Dermis microvascular lymphatic vessel endothelial cell (primary cell): Measurements from ENCODE around the gene PPIP5K1. TPM values are rescaled to one million over a fixed set of nuclear protein-coding genes. Genes with fewer than 3 reads are reported as not detected.

Source experiments
- DNase-seq, 2 donors: peaks; one replicate each; pipeline versions ENCODE4 v3.0.0 to v3.0.0-alpha.2; 2010; ENCODE audit warnings: low read depth in 2 of 2
- total RNA-seq: library from RNA; depleted of rRNA; stranded (reverse); fragments of >200 nt; gene quantifications from 2 replicates; pipeline ENCODE4 v1.2.1, GENCODE V29; 2014

The PPIP5K1 gene
- total RNA-seq, 1 donor from 2014 or later = 11.6 TPM

- peak in 1 of 2 donors; percentile 19 for DNase-seq
Measured at GRCh38 chr15:43492266-43492665, 97.7 kb downstream of the PPIP5K1 start.

DNA sequence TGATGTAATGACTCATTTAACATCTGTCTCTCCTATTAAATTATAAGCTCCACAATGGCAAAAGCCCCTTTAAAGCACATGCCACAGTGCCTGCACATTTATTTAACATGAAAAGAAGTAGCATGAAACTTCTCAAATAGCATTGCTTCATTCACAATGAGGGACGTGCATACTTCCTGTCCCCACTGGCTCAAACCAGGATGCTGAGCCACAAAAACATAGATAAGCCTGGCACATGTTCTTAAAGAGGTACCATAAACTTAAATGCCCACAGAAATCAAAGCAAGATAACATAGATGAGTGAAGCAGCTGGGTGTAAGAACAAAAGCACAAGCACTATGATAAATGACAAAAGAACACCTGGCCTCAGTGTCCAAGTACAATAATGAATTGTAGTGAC, 100.8 kb downstream of the PPIP5K1 start:
- no peak for DNase-seq

DNA sequence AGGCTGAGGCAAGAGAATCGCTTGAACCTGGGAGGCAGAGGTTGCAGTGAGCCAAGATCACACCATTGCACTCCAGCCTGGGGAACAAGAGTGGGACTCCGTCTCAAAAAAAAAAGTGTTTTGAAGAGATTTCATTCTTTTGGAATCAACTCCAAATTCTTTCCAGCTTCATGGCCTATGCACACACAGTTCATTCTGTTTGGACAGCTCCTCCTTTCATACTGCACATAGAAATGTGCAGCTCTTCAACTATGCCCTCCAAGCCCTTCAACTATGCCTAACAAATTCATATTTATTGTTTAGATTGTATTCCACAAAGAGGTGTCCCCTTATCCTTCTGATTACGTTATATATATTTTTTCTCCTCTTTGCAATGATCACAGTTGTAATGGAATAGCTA, 101.2 kb downstream of the PPIP5K1 start:
- no peak for DNase-seq

DNA sequence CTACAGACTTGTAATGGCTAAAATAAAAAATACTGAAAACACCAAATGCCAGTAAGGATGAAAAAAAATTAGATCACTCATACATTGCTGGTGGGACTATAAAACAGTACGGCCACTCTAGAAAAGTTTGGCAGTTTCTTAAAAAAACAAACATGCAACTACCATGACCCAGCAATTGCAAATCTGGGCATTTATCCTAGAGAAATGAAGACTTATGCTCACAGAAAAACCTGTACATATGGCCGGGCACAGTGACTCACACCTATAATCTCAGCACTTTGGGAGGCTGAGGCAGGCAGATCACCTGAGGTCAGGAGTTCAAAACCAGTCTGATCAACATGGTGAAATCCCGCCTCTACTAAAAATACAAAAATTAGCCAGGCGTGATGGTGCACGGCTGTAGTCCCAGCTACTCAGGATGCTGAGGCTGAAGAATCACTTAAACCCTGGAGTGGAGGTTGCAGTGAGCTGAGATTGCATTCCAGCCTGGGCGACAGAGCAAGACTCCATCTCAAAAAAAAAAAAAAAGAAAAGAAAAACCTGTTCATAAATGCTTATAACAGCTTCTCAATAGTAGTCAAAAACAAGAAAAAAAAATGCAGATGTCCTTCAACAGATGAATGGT, 102.6 kb downstream of the PPIP5K1 start:
- DNase-seq = no peak

DNA sequence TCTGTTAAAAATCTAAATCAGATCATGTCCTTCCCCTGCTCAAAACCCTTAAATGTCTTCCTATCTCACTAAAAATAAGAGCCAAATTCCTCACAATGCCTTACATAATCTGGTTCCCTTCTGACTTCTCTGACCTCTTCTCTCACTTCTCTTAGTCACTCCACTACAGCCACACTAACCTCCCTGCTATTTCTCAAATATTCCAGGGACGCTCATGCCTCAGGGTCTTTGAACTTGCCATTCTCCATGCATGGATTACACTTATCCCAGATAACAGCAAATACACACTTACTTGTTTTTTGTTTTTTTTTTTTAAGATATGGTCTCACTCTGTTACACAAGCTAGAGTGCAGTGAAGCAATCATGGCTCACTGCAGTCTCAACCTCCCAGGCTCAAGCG, 105.6 kb downstream of the PPIP5K1 start:
- DNase-seq = no peak

Other genes starting within 250 kb of the PPIP5K1 start
- gene ZSCAN29, start 219.2 kb downstream of the PPIP5K1 start, total RNA-seq = 12.6 and 12.8 TPM in 2 replicates
- gene TUBGCP4, start 219.1 kb downstream of the PPIP5K1 start, total RNA-seq = 8.3 and 8.5 TPM in 2 replicates
- gene TP53BP1, start 97.1 kb downstream of the PPIP5K1 start, total RNA-seq = 42.6 and 43.1 TPM in 2 replicates
- gene MAP1A, start 72.6 kb downstream of the PPIP5K1 start, total RNA-seq = under 0.01 and 0.13 TPM in 2 replicates
- gene CKMT1B, start 3.8 kb upstream of the PPIP5K1 start, total RNA-seq = not detected in 2 replicates
- gene STRC, start 28.6 kb upstream of the PPIP5K1 start, total RNA-seq = 0.13 TPM in 1 of 2 replicates, not detected in the other
- 0.13 and 0.63 TPM in 2 replicates for gene CATSPER2, start 58.6 kb upstream of the PPIP5K1 start, total RNA-seq
- not detected in 2 replicates for gene CKMT1A, start 103.7 kb upstream of the PPIP5K1 start, total RNA-seq
- gene PDIA3, start 156.2 kb upstream of the PPIP5K1 start, total RNA-seq = 114 and 146 TPM in 2 replicates
- gene ELL3, start 186.8 kb upstream of the PPIP5K1 start, total RNA-seq = 1.5 and 1.9 TPM in 2 replicates
- 228 and 384 TPM in 2 replicates for gene SERF2, start 202.1 kb upstream of the PPIP5K1 start, total RNA-seq
- not detected in 2 replicates for gene SERINC4, start 210.0 kb upstream of the PPIP5K1 start, total RNA-seq
- gene HYPK, start 210.4 kb upstream of the PPIP5K1 start, total RNA-seq = 3.2 and 4.7 TPM in 2 replicates
- 15.9 and 20.7 TPM in 2 replicates for gene MFAP1, start 234.5 kb upstream of the PPIP5K1 start, total RNA-seq
- 6.6 and 10.5 TPM in 2 replicates for gene WDR76, start 236.8 kb upstream of the PPIP5K1 start, total RNA-seq